Stimulated activated CD4-positive, alpha-beta T cell treated with anti-CD3 and anti-CD28 coated beads, Interleukin-2, amount 100 ng/mL, for 24 hours (primary cell): ENCODE data around the gene ABLIM3.

Experiments used
- DNase-seq, 2 donors: peaks; one replicate each; pipeline ENCODE4 v3.0.0-alpha.2; 2020

Gene ABLIM3

GRCh38 chr5:149141224-149141956 is at the start of gene ABLIM3:
Gene ABLIM3 (plus strand): TSS chr5:149141493. CDS start chr5:149142096, 603 bp downstream.
- peak; percentile 75 to 78 for DNase-seq

- DNase-seq, result no peak
Observed at GRCh38 chr5:149093625-149094024, 47.7 kb upstream of the ABLIM3 start.

- no peak for DNase-seq
Observed at GRCh38 chr5:149094996-149095395, 46.3 kb upstream of the ABLIM3 start.

DNA sequence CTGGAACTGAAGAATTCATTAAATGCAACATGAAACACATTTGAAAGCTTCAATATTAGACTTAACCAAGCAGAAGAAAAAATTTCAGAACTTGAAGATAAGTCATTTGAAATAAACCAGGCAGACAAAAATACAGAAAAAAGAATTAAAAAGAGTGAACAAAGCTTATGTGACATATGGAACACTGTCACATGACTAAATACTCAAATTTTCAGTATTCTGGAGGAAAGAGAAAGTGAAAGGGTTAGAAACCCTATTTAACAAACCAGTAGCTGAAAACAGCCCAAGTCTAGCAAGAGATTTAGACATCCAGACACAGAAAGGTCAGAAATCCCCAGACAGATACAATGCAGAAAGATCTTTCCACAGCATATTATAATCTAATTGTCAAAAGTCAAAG is 41.4 kb upstream of the ABLIM3 start:
- no peak for DNase-seq

DNA sequence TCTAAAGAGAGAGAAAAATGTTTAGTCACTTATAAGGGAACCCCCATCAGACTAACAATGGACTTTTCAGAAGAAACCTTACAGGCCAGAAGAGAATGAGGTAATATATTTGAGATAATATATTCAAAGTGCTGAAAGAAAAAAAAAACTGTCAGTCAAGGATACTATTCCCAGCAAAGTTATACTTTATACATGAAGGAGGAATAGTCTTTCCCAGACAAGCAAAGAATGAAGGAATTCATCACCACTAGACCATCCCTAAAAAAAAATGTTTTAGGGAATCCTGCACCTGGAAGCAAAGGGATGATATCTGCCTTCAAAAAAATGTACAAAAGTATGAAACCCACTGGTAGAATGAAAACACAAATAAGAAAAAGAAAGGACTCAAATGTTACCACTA is 41.0 kb upstream of the ABLIM3 start:
- DNase-seq, result no peak

DNA sequence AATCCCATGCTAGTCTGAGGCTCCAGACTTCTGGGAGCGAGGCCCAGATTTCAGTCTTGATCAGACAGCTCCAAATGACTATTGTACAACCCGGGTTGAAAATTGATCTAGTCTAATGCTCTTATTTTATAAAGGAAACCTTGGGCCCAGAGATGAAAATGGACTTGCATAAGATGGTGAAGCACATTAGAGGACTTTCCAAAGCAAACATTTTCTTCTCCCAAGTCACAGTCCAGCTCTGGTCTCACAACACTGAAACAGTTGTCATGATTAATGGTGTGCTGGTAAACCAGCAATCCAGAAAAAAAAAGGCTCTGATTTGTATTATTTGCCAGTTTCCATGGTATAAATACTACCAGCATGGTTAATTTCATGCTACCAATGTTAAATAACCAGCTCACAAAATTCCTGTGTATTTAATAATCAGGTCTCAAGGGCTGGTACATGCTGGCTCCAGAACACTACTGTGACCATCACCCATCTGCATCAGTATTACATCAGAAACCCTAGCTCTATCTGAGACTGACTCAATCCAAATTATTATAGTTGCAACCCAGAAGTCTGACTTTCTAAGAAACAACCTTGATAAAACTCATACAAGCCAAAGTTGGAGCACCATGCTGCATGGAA is 32.5 kb upstream of the ABLIM3 start:
- DNase-seq, result no peak

- no peak for DNase-seq
Observed at GRCh38 chr5:149110406-149110805, 30.9 kb upstream of the ABLIM3 start.

DNA sequence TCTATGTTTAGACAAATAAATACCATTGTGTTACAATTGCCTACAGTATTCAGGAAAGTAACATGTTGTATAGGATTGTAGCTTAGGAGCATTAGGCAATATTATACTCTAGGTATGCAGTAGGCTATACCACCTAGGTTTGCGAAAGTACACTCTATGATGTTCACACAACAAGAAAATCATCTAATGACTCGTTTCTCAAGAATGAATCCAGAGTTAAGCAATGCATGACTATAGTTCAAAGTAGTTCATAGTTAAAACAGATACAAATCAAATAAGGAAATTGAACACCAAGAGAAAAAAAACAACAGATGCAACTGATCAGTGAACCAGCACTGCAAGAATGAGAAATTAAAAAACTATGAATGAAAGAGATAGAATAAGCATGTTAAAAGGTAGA is 27.6 kb upstream of the ABLIM3 start:
- no peak for DNase-seq

GRCh38 chr5:149114403-149115312 is 26.6 kb upstream of the ABLIM3 start:
- DNase-seq, result peak; percentile 30 to 38

DNA sequence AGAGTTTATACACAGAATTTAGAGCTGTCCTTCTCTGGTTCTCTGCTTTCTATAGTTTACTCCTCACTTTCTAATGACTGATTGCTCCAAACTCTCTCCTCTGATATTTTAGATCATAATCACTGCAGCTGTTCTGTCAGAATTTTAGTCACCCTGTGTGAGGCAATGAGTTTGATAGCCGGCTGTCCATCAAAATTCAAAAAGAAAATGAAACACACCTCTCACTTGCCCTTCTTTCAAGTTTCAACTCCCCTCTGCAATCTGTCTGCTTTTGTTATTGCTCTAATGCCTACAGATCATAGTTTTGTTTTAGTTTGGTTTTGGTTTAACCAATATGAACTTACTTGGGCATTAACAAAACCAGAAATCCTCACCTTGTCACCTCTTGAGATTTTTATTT is 23.3 kb upstream of the ABLIM3 start:
- no peak for DNase-seq

GRCh38 chr5:149118463-149118862 is 22.8 kb upstream of the ABLIM3 start:
- DNase-seq, result no peak

DNA sequence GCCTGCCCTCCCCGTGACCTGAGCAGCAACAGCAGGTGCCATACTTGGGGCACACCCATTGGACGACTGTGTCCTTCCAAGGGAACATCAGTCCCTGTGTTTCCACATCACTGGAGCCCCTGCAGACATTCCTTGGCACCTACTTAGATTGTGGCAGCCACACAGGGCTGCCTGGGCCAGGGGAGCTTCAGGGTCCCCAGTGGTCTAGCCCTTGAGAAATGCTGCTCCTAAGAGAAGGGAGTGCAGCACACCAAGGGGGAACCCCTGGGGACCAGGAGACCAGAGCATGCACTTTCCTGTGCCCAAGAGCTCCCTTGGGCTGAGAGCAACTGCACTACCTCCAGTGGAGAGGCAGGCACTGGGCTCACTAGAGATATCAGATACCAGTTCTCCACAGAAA is 20.1 kb upstream of the ABLIM3 start:
- DNase-seq, result no peak

DNA sequence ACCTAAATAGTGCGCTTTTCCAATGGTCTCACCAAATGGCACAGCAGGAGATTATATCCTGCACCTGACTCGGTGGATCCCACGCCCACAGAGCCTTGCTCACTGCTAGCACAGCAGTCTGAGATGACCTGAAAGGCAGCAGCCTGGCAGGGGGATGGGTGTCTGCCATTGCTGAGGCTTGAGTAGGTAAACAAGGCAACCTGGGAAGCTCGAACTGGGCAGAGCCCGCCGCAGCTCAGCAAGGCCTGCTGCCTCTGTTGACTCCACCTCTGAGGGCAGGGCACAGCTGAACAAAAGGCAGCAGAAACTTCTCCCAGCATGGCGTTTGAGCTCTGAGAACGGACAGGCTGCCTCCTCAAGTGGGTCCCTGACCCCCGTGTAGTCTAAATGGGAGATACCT is 18.1 kb upstream of the ABLIM3 start:
- DNase-seq, result no peak

DNA sequence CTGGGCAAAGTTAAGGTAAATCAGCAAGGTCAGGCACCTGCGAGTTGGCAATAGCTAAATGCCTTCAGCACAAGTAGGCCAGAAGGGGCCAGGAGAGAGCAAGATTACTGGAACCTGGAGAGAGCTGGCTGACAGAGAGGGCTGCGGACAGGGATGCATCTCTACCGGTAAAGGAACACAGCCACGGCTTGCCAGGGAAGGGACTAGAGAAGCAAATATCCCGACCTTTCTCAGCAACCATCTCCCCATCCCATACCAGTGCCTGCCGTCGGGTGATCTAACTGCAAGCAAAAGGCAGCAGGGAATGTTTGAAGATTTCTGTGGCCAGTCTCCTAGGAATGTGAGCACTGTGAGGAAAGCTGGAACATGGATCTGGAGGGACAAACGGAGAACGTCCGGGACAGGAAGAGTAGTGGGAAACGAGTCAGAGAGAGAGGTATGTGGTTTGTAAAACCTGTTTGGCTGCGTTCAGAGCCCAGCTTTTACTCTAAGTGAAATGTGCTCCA is 15.9 kb upstream of the ABLIM3 start:
- DNase-seq, result no peak

- no peak for DNase-seq
Observed at GRCh38 chr5:149126906-149127305, 14.4 kb upstream of the ABLIM3 start.

DNA sequence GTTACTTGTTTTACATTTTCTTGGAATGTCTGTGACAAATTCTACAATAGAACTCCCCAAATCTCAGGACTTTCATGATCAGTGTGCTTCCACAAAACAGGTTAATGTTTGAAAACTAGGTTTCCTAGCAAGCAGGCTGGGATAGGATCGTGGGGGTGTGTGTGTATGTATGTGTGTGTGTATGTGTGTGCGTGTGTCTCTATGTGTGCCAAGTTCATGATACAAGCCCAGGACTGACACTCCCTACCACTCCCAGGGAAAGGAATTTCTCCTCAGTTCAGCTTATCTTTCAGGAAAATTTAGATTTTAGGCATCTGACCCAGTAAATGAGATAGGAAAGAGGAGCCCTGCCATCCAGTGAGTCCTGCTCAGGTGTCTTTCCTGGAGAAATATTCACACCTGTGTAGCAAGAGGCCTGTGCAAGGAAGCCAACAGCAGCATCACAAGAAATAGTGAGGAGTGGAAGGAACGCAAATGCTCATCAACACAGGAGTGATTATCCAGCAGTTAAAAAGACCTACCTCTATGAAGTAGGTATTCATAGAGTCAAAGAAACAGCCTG is 13.8 kb upstream of the ABLIM3 start:
- DNase-seq, result no peak

DNA sequence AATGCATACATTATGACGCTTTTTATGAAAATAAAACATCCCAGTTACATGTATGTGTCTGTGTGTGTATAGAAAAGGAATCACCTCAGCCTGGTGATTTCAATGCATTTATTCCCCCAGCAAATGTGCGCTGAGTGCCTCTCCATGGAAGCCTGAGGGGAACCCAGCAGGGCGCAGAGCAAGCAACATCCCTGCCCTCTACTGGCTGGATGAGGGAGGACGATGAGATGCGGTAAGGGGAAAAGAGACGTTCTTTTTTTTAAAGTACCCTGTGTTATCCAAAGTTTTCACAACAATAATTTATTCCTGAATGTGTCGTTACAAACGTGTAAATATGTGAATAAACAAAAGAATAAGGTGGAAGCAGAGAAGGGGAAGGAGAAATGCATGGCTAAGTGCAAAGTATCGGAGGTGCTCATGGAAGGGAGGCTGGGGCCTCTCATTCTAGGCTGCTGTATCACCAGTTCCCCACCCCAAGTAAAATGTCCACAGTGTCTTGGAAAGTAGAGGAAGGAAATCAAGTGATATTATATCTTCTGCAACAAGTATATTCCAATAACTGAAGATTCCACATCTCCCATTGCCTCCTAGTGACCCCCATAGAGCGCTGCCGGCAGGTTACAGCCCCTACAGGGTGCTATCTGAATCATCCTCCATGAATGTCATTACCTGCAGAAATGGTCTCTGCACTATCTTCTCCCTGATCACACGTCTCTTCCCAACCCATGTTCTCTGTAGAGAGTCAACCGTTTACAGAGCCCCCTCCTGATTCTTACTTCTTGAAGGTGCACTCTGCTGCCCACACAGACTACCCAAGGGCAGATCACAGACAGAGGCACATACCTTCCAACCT is 13.0 kb upstream of the ABLIM3 start:
- DNase-seq, result peak in 1 of 2 donors; percentile 19

DNA sequence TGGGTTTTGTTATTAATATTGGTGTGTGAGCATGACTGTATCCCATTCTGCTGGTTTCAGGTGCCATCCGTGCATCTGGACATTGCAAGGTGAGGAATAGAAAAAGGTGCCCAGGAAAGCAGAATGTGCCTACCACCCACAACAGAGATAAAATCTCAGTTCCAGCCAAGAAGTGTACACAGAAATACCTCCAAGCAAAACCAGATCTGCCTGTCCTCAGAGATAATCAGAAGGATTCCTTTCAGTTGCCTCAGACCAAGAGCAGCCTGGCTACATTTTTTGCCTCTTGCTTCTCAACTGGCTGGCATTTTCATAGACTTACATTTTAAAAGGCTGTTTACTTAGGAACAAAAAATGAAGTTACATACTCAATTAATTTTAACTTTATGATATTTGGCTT is 12.1 kb upstream of the ABLIM3 start:
- DNase-seq, result no peak

DNA sequence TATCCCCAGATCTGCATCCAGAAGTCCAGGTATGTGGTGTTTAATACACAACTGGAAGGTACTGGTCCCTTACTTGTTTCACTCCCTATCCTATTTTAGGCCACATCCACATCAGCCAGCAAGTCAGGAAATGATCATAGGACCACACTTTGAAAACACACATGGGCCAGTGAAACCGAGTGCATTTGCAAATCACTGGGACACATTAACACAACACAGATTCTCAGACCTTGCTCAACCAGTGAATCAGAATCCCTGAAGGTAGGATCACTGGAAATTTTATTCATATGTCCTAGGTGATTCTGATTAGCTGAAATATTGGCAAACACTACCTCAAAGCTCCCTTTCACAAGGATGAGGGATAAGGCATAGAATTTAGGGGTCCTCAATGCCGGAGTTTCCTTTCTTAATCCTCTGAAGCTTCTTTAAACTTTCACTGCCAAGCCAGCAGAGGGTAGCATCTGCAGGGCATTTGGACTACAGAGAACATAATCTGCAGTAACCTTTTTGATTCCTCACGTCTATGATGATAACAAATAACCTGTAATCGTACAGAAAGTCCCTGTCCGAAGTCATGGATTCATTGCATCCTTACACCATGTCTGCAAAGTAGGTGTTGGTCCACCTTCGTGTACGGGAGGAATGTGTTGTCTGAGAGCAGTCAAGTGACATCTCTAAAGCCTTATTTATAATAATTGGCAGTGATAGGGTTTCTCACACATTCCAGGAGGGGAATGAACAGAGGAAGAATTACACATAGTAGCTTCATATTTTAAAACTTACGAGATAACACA is 11.0 kb upstream of the ABLIM3 start:
- no peak for DNase-seq

DNA sequence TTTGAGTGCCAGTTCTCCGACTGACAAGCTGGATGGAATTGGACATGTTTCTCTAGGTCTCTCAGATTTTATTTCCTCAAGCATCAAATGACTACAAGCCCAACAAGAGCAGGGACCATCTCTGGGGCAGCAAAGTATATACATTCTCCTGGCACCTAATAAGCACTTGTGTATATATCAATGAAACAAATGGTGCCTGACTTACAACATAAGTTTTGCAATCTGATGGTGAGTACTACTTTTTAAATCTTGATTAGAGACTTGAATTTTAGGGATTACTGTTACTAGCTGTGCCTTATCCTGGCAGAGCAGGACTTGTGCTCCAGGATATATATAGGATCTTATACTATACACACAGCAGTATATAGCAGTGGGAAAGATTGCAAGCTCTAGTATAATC is 8.8 kb upstream of the ABLIM3 start:
- no peak for DNase-seq
